CD14-positive monocyte (primary cell): ENCODE results near the gene ASH1L. TPM values are rescaled to one million over a fixed set of nuclear protein-coding genes. Genes with fewer than 3 reads are reported as not detected.

Experiments used
- DNase-seq, 3 donors: peaks; one replicate each; pipeline ENCODE4 v3.0.0-alpha.2; 2011 to 2022
- H2AFZ ChIP-seq: 2 replicates; pipeline ENCODE4 v1.6.0; 2012; ENCODE audit warnings: mild to moderate bottlenecking, low read depth, low read length, inconsistent platforms; ENCODE audit not compliant: insufficient read depth, poor library complexity, severe bottlenecking
- H3K27ac ChIP-seq, 2 donors: 1 replicate in 1 of 2; 2 replicates in 1 of 2; pipeline ENCODE4 v1.5.1; 2012 to 2013; ENCODE audit warnings: low read length in 2 of 2, control low read depth in 1 of 2, inconsistent platforms in 1 of 2, low read depth in 1 of 2, mild to moderate bottlenecking in 1 of 2
- H3K27me3 ChIP-seq, 2 donors: one replicate each; pipeline versions ENCODE4 v1.6.0 to v1.6.1; 2011 to 2013; ENCODE audit warnings: low read length in 2 of 2; ENCODE audit not compliant: control insufficient read depth in 2 of 2, insufficient read depth in 2 of 2
- H3K36me3 ChIP-seq, 2 donors: replicated peaks in 1 of 2; 1 replicate in 1 of 2; 2 replicates in 1 of 2; pipeline versions ENCODE4 v1.5.1 to v1.6.1; 2012 to 2013; ENCODE audit warnings: low read length in 2 of 2, control low read depth in 1 of 2, inconsistent platforms in 1 of 2, mild to moderate bottlenecking in 1 of 2; ENCODE audit not compliant: insufficient read depth in 2 of 2, control insufficient read depth in 1 of 2
- H3K4me1 ChIP-seq, 2 donors: 1 replicate in 1 of 2; 2 replicates in 1 of 2; pipeline versions ENCODE4 v1.5.1 to v1.6.1; 2012 to 2013; ENCODE audit warnings: low read length in 2 of 2, control low read depth in 1 of 2, inconsistent platforms in 1 of 2, mild to moderate bottlenecking in 1 of 2, moderate library complexity in 1 of 2; ENCODE audit not compliant: insufficient read depth in 2 of 2, control insufficient read depth in 1 of 2
- H3K4me2 ChIP-seq: replicated peaks from 2 replicates; pipeline ENCODE3; 2012; ENCODE audit warnings: low read length, moderate library complexity, mild to moderate bottlenecking; ENCODE audit not compliant: poor library complexity, severe bottlenecking; ENCODE audit errors: extremely low read depth
- H3K4me3 ChIP-seq, 3 experiments: fragments of 200-600 bp in 1 of 3; sonication (generic) in 1 of 3; replicated peaks in 1 of 3; 1 replicate in 2 of 3; 2 replicates in 1 of 3; pipeline ENCODE4 v1.5.1; 2011 to 2013; ENCODE audit warnings: low read length in 3 of 3, mild to moderate bottlenecking in 3 of 3, control low read depth in 2 of 3, low read depth in 2 of 3, inconsistent platforms in 1 of 3, moderate library complexity in 1 of 3
- H3K79me2 ChIP-seq: 2 replicates; pipeline ENCODE4 v1.6.0; 2012; ENCODE audit warnings: mild to moderate bottlenecking, control low read depth, inconsistent platforms, low read length, moderate library complexity; ENCODE audit not compliant: insufficient read depth
- H3K9ac ChIP-seq: 2 replicates; pipeline ENCODE4 v1.6.0; 2017; ENCODE audit warnings: low read length, mild to moderate bottlenecking; ENCODE audit not compliant: insufficient read depth, poor library complexity, severe bottlenecking
- H3K9me3 ChIP-seq, 2 donors: replicated peaks in 1 of 2; 1 replicate in 1 of 2; 2 replicates in 1 of 2; pipeline versions ENCODE4 v1.5.1 to v1.6.1; 2012 to 2013; ENCODE audit warnings: low read length in 2 of 2, control low read depth in 1 of 2; ENCODE audit not compliant: control insufficient read depth in 1 of 2, insufficient read depth in 1 of 2
- H4K20me1 ChIP-seq: 2 replicates; pipeline ENCODE4 v1.6.0; 2012; ENCODE audit warnings: mild to moderate bottlenecking, low read length, control low read depth, moderate library complexity; ENCODE audit not compliant: insufficient read depth
- H3K27ac Mint-ChIP-seq, 7 donors: one replicate each; pipeline ENCODE4 v1.8.0; 2020; ENCODE audit warnings: mild to moderate bottlenecking in 7 of 7, mixed read lengths in 7 of 7, moderate library complexity in 6 of 7, inconsistent platforms in 2 of 7
- H3K27me3 Mint-ChIP-seq, 3 donors: one replicate each; pipeline ENCODE4 v1.8.0; 2021 to 2022; ENCODE audit warnings: low read depth in 3 of 3, mild to moderate bottlenecking in 3 of 3, mixed read lengths in 3 of 3, moderate library complexity in 3 of 3, inconsistent platforms in 1 of 3
- H3K36me3 Mint-ChIP-seq, 2 donors: one replicate each; pipeline ENCODE4 v1.8.0; 2020; ENCODE audit warnings: mixed read lengths in 2 of 2, inconsistent platforms in 1 of 2, mild to moderate bottlenecking in 1 of 2
- H3K4me1 Mint-ChIP-seq: one replicate; pipeline ENCODE4 v1.8.0; 2020; ENCODE audit warnings: mild to moderate bottlenecking, mixed read lengths
- H3K4me3 Mint-ChIP-seq, 2 donors: one replicate each; pipeline ENCODE4 v1.8.0; 2020; ENCODE audit warnings: mild to moderate bottlenecking in 2 of 2, mixed read lengths in 2 of 2, moderate library complexity in 1 of 2
- H3K9me3 Mint-ChIP-seq, 7 donors: one replicate each; pipeline ENCODE4 v1.8.0; 2020 to 2022; ENCODE audit warnings: mixed read lengths in 7 of 7, mild to moderate bottlenecking in 6 of 7, moderate library complexity in 6 of 7, inconsistent platforms in 2 of 7
- CTCF ChIP-seq: fragments of 200-600 bp; IDR thresholded peaks from one replicate; pipeline ENCODE4 v1.8.0; 2022; ENCODE audit warnings: antibody characterized with exemption, mild to moderate bottlenecking
- whole genome bisulfite sequencing: methylation state at CpG from one replicate; pipeline ENCODE4 v1.1.5; 2013; ENCODE audit warnings: missing lambda C conversion rate; ENCODE audit not compliant: insufficient coverage; 5-methylcytosine and 5-hydroxymethylcytosine counted together
- intact Hi-C, 2 donors: fragments of 100-400 bp; cut with micrococcal nuclease; formaldehyde crosslinking; loops; one replicate each; pipeline versions ENCODE4 v1.15.0 to v1.15.1; 2023
- polyA plus RNA-seq, 3 donors: library from polyadenylated mRNA; depleted of rRNA in 1 of 3; unstranded in 2 of 3; stranded (reverse) in 1 of 3; fragments of 300-500 nt in 2 of 3; fragments of >200 nt in 1 of 3; fragmentation: Illumina TruSeq in 2 of 3; gene quantifications; 1 replicate in 2 of 3; 2 replicates in 1 of 3; pipeline ENCODE4 v1.2.3, GENCODE V29; 2012 to 2021

The ASH1L gene
- polyA plus RNA-seq, 3 donors, result 2.7 to 21.5 (median 5.6) TPM

DNA sequence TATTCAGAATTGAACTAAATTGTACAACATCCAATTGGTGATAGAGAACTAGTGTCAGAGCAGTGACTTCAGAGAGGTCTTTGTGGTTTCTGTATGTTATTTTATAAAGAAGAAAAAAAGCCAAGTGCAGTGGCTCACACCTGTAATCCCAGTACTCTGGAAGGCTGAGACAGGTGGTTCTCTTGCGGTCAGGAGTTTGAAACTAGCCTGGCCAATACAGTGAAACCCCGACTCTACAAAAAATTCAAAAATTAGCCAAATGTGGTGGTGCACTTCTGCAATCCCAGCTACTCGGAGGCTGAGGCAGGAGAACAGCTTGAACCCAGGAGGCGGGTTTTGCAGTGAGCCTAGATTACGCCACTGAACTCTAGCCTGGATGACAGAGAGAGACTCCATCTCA lies 90.7 kb downstream of the ASH1L start:
- Histone ChIP-seq H3K36me3 (peaks cover 13 to 45% of the 10 kb centered on the region in 2 donors), H3K27me3 (no peaks in the 10 kb centered on the region), H3K79me2 (peaks cover 70% of the 10 kb centered on the region), H3K4me2 (no peak overlapping the region), H3K27ac (no peak overlapping the region), H3K9me3 (peaks cover 11 to 15% of the 10 kb centered on the region in 2 donors), H3K4me1 (no peaks in the 10 kb centered on the region), H3K4me3 (no peak overlapping the region), H4K20me1 (peaks cover 66% of the 10 kb centered on the region), H3K9ac (no peak overlapping the region), H2AFZ (no peak overlapping the region)
- no peak for TF ChIP-seq CTCF
- Mint-ChIP-seq H3K27me3 (no peaks in the 10 kb centered on the region), H3K4me3 (no peak overlapping the region), H3K4me1 (no peaks in the 10 kb centered on the region), H3K27ac (no peak overlapping the region), H3K9me3 (peaks cover 9 to 17% (median 14%) of the 10 kb centered on the region in 7 donors), H3K36me3 (peaks cover 38 to 72% of the 10 kb centered on the region in 2 donors)
- intact Hi-C loops, result no loop called here
- no peak for DNase-seq
- 100% methylated on average over 3 of the region's 5 CpGs for WGBS

DNA sequence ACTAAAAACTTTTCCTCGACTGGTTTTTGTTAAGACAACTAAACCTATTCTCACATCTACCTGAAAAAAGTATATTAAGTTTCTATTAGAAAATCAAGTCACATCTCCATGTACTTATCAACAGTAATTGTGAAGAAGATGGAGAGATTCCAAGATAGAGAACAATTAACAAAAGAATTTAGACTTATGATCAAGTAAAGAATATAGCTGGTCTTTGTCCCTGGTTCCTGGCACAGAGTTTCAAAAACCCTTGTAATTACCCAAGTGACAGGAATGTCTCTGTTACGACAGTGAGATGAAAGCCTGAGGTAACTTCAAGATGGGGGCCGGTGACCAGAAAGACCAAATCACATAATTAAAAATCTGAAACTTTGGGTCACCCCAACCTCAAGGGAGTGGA lies 91.6 kb downstream of the ASH1L start:
- peaks cover 71% of the 10 kb centered on the region for H3K79me2 ChIP-seq
- no peaks in the 10 kb centered on the region for H3K4me1 ChIP-seq
- peaks cover 74% of the 10 kb centered on the region for H4K20me1 ChIP-seq
- H3K9ac ChIP-seq, result no peak overlapping the region
- Mint-ChIP-seq H3K27me3 (no peaks in the 10 kb centered on the region), H3K27ac (no peak overlapping the region), H3K4me1 (no peaks in the 10 kb centered on the region), H3K4me3 (no peak overlapping the region), H3K36me3 (peaks cover 38 to 68% of the 10 kb centered on the region in 2 donors), H3K9me3 (peaks cover 9 to 17% (median 14%) of the 10 kb centered on the region in 7 donors)
- H3K27ac ChIP-seq, result no peak overlapping the region
- no peak overlapping the region for H2AFZ ChIP-seq
- peaks cover 11 to 15% of the 10 kb centered on the region in 2 donors for H3K9me3 ChIP-seq
- intact Hi-C loops, result no loop called here
- no peak for TF ChIP-seq CTCF
- no CpG with 5 or more reads among the region's 3 CpGs for WGBS
- H3K36me3 ChIP-seq, result peaks cover 13 to 40% of the 10 kb centered on the region in 2 donors
- no peak overlapping the region for H3K4me2 ChIP-seq
- no peaks in the 10 kb centered on the region for H3K27me3 ChIP-seq
- H3K4me3 ChIP-seq, result no peak overlapping the region
- DNase-seq, result no peak
